Cardiac muscle cell (in vitro differentiated cells and primary cell): ENCODE measurements around the gene MTMR3. TPM values are rescaled to one million over a fixed set of nuclear protein-coding genes. Genes with fewer than 3 reads are reported as not detected.

Source experiments
- DNase-seq, 2 donors: peaks; one replicate each; pipeline versions ENCODE4 v3.0.0 to v3.0.0-alpha.2; 2010 to 2017; ENCODE audit warnings: low read depth in 1 of 2, low spot score in 1 of 2
- H3K27ac ChIP-seq: fragments of 200-600 bp; sonication (generic); 2 replicates; pipeline ENCODE4 v1.5.1; 2016
- H3K27me3 ChIP-seq: fragments of 200-600 bp; sonication (generic); 2 replicates; pipeline ENCODE4 v1.6.0; 2016; ENCODE audit warnings: control low read depth
- H3K36me3 ChIP-seq: fragments of 200-600 bp; sonication (generic); 2 replicates; pipeline ENCODE4 v1.5.1; 2016; ENCODE audit warnings: control low read depth
- H3K4me1 ChIP-seq: fragments of 200-600 bp; sonication (generic); 2 replicates; pipeline ENCODE4 v1.8.1; 2017; ENCODE audit warnings: low read depth, mild to moderate bottlenecking, mixed run types
- H3K4me3 ChIP-seq: fragments of 200-600 bp; sonication (generic); 2 replicates; pipeline ENCODE4 v1.5.1; 2016; ENCODE audit warnings: mild to moderate bottlenecking
- H3K9me3 ChIP-seq: fragments of 200-600 bp; sonication (generic); 2 replicates; pipeline ENCODE4 v1.5.1; 2017; ENCODE audit warnings: low read depth, mild to moderate bottlenecking, control low read depth
- CTCF ChIP-seq: IDR thresholded peaks from 2 replicates; pipeline ENCODE4 v1.5.1; 2012; ENCODE audit warnings: low read depth, mild to moderate bottlenecking, low read length
- polyA plus RNA-seq: library from polyadenylated mRNA; unstranded; fragments of >200 nt; fragmentation: Nextera tagmentation; extraction: Ambion mirVana; gene quantifications from 2 replicates; pipeline ENCODE4 v1.2.1, GENCODE V29; 2016
- total RNA-seq: library from RNA; depleted of rRNA; stranded (reverse); fragments of >200 nt; gene quantifications from 2 replicates; pipeline ENCODE4 v1.2.3, GENCODE V29; 2016

The MTMR3 gene
- total and polyA plus RNA-seq, 2 experiments from 2014 or later, result 10.1 to 22.0 TPM

DNA sequence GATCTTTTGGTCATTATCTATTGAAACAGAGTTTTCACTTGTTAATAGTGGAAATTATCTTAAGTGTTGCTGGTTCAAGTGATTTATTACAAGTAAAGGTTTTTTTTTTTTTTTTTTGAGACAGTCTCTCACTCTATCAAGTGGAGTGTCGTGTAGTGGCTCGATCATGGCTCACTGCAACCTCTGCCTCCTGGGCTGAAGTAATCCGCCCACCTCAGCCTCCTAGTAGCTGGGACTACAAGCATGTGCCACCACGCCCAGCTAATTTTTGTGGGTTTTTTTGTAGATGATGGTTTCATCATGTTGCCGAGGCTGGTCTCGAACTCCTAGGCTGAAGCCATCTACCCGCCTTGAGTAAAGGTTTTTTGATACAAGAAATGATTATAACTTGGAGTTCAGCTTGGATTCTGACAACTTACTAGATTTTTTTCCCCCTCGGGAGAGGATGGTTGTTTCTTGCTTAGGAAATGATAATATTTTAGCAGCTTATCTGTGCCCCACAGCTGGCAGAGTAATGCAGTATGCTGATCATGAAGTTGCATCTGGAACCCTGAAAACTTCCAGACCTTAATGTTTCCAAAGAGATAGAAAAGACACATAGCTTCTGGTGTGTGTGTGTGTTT lies 68.9 kb downstream of the MTMR3 start:
- H3K27ac ChIP-seq, result no peak overlapping the region
- TF ChIP-seq CTCF, result no peak

DNA sequence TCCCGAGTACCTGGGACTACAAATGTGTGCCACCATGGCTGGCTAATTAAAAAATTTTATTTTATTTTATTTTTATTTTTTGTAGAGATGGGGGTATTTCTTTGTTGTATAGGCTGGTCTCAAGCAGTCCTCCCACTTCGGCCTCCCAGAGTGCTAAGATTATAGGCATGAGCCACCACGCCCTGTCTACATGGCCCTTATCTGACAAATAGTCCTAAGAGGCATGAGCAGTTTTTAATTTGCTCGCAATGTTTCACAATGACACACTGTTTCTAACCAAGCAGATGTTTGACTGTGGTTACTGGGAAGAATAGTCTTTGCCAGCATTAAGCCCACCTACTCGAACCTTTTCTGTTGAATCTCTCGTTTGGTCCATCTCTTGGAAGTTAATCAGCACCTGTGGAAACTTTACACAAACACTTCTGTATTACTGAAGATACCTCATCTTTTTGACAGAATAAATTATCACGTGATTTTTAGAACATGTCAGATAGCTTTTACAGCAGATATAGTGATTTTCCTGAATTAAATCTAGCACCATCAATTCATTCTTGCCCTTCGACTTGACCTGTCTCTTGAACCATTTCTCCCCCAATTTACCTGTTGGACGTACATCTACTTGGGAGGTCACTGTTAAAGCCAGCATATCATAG lies 71.4 kb downstream of the MTMR3 start:
- no peak for DNase-seq
- no peak overlapping the region for H3K27ac ChIP-seq
- no peak for TF ChIP-seq CTCF
- H3K9me3 ChIP-seq, result no peaks in the 10 kb centered on the region
- no peaks in the 10 kb centered on the region for H3K27me3 ChIP-seq
- peaks cover 10% of the 10 kb centered on the region for H3K4me1 ChIP-seq
- H3K4me3 ChIP-seq, result no peak overlapping the region
- no peaks in the 10 kb centered on the region for H3K36me3 ChIP-seq

More for the DNA sequence above, 68.9 kb downstream of the MTMR3 start:
- Histone ChIP-seq H3K9me3 (no peaks in the 10 kb centered on the region), H3K4me1 (peaks cover 10% of the 10 kb centered on the region), H3K27me3 (no peaks in the 10 kb centered on the region), H3K36me3 (no peaks in the 10 kb centered on the region), H3K4me3 (no peak overlapping the region)
- DNase-seq, result no peak

- Histone ChIP-seq H3K9me3 (no peaks in the 10 kb centered on the region), H3K27me3 (no peaks in the 10 kb centered on the region), H3K4me3 (no peak overlapping the region), H3K4me1 (peaks cover 10% of the 10 kb centered on the region), H3K36me3 (no peaks in the 10 kb centered on the region), H3K27ac (no peak overlapping the region)
- TF ChIP-seq CTCF, result no peak
- no peak for DNase-seq
Observed at GRCh38 chr22:29956680-29957079, 73.7 kb downstream of the MTMR3 start.

DNA sequence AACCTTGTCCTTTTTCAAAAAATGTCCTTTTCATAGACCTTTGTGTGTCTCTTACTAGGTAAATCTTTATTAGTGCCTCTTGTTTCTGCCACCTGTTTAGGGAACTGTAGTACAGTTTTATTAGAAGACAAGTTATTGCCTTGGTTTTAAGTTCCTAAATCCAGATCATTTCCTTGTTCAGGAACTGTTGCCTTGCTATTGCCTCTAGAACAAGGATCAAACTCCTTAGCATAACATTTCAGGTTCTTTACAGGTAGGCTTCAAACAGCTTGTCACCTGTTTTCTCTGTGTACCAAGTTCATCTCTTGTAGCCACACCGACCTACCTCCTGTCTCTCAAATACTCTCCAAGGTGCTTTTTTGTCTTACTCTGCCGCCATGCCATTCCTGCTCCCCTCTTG lies 75.2 kb downstream of the MTMR3 start:
- no peak overlapping the region for H3K27ac ChIP-seq
- H3K27me3 ChIP-seq, result no peaks in the 10 kb centered on the region
- DNase-seq, result no peak
- H3K4me3 ChIP-seq, result no peak overlapping the region
- no peaks in the 10 kb centered on the region for H3K9me3 ChIP-seq
- no peak for TF ChIP-seq CTCF
- H3K36me3 ChIP-seq, result no peaks in the 10 kb centered on the region
- no peaks in the 10 kb centered on the region for H3K4me1 ChIP-seq

- TF ChIP-seq CTCF, result no peak
- H3K4me3 ChIP-seq, result no peak overlapping the region
- no peak for DNase-seq
- no peak overlapping the region for H3K27ac ChIP-seq
- no peaks in the 10 kb centered on the region for H3K27me3 ChIP-seq
- H3K36me3 ChIP-seq, result no peaks in the 10 kb centered on the region
- H3K9me3 ChIP-seq, result no peaks in the 10 kb centered on the region
- H3K4me1 ChIP-seq, result no peaks in the 10 kb centered on the region
Observed at GRCh38 chr22:29964776-29965175, 81.8 kb downstream of the MTMR3 start.
